ENCODE data around the gene NMRAL1. TPM values are rescaled to one million over a fixed set of nuclear protein-coding genes. Genes with fewer than 3 reads are reported as not detected.

NMRAL1 gene
- total RNA-seq, 2 experiments from 2014 or later: 50.5 to 55.0 TPM

DNA sequence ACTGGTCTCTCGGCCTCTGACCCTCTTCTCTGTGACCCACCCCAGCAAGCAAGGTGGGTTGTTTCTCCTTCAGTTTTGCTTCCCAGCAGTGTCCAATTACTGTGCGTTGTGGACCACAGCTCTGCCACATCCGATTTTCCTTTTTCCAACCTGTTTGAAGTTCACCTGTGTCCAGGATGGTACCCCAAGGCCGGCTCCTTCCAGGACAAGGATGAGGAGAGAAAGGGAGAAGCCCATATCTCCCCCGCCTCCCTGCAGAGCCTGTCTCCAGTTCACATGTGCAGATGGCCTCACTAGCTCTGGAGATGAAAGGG, 13.5 kb downstream of the NMRAL1 start:
- Mint-ChIP-seq H3K36me3 (peaks cover 23% of the 10 kb centered on the region), H3K27me3 (no peaks in the 10 kb centered on the region), H3K4me1 (ENCODE audit: low read depth) (peaks cover 12% of the 10 kb centered on the region), H3K27ac (no peak overlapping the region), H3K9me3 (no peaks in the 10 kb centered on the region), H3K4me3 (no peak overlapping the region)
- intact Hi-C loops (cut with micrococcal nuclease): no loop called here
- ChIA-PET POLR2A (interaction anchor here (0.5 to 1.4 kb wide), 4 partner anchors 11 to 345 kb away, joined by 3 to 5 read pairs (median 4); no protein-coding TSS in a partner anchor), CTCF (no interaction called here)
- DNase-seq: no peak

DNA sequence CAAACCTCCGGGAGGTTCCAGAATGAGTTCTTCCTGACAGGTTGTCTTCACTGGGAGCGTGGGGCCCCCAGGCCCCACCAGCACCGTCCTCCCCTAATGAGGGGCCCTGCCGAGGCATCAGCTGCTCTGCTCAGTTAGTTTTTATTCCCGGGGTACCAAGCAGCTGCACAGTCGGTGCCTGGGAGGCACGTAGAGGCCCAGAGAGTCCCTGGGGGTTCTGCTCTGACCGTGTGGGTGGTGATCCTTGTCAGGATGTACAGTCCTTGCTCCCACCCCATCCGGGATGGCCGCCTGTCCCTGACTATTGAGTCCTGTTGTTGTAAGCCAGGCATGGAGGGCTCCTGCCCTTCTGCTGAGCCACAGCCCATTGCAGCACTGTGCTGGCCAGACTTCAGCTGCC, 18.5 kb downstream of the NMRAL1 start:
- DNase-seq: no peak
- Mint-ChIP-seq H3K9me3 (no peaks in the 10 kb centered on the region), H3K27ac (no peak overlapping the region), H3K36me3 (peaks cover 30% of the 10 kb centered on the region), H3K4me3 (no peak overlapping the region), H3K4me1 (ENCODE audit: low read depth) (peaks cover 6% of the 10 kb centered on the region), H3K27me3 (no peaks in the 10 kb centered on the region)
- intact Hi-C loops (cut with micrococcal nuclease): no loop called here
- ChIA-PET CTCF (no interaction called here), POLR2A (interaction anchor here (1.0 kb wide), 1 partner anchor 10 kb away, joined by 3 read pairs; no protein-coding TSS in a partner anchor)

DNA sequence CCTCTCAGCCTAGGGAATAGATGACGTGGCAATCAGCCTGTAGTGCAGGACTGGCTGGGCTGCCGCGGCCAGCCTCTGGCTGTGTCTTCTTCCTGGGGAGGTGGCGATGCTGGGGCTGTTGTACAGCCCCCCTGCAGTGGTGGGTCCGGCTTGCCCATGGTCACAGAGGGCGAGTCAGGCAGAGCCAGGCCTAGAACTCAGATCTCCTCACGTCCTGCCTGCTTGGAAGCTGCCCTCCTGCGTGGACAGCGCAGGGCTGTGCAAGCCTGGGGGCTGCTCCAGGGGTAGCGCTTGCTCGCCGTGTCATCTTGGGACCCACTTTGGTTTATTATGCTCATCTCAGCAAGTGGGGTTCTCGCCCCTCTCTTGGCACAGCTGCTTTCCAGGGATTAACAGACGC, 19.3 kb downstream of the NMRAL1 start:
- peaks cover 6% of the 10 kb centered on the region for H3K4me1 Mint-ChIP-seq (ENCODE audit: low read depth)
- no peak overlapping the region for H3K4me3 Mint-ChIP-seq
- H3K36me3 Mint-ChIP-seq: peaks cover 30% of the 10 kb centered on the region
- no peak for DNase-seq
- no peaks in the 10 kb centered on the region for H3K27me3 Mint-ChIP-seq
- H3K9me3 Mint-ChIP-seq: no peaks in the 10 kb centered on the region
- intact Hi-C loops (cut with micrococcal nuclease): no loop called here
- ChIA-PET POLR2A (no interaction called here), CTCF (no interaction called here)
- no peak overlapping the region for H3K27ac Mint-ChIP-seq

DNA sequence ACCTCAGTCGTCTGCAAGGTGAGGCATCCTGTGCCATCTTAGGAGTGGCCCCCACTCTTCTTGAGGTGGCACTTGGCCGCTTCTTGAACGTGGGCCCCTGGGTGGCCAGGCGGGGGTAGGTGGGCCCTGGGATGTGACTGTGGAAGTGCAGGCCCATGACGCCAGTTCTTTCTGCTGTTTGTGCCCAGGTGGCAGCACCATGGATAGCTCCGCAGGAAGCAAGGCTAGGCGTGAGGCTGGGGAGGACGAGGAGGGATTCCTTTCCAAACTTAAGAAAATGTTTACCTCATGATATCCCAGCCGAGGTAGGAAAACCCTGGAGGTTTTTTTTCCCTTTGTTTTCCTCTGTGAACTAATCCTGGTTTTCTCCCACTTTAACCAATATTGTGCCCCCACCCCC, 19.8 kb downstream of the NMRAL1 start:
- Mint-ChIP-seq H3K27ac (no peak overlapping the region), H3K4me3 (no peak overlapping the region), H3K4me1 (ENCODE audit: low read depth) (peaks cover 6% of the 10 kb centered on the region), H3K9me3 (no peaks in the 10 kb centered on the region), H3K27me3 (no peaks in the 10 kb centered on the region), H3K36me3 (peaks cover 30% of the 10 kb centered on the region)
- ChIA-PET POLR2A (no interaction called here), CTCF (no interaction called here)
- DNase-seq: no peak
- intact Hi-C loops (cut with micrococcal nuclease): no loop called here

- H3K27me3 Mint-ChIP-seq: no peaks in the 10 kb centered on the region
- ChIA-PET CTCF (no interaction called here), POLR2A (interaction anchor here (0.6 kb wide), 1 partner anchor 17 kb away, joined by 5 read pairs; no protein-coding TSS in a partner anchor)
- H3K4me1 Mint-ChIP-seq (ENCODE audit: low read depth): no peaks in the 10 kb centered on the region
- no peaks in the 10 kb centered on the region for H3K9me3 Mint-ChIP-seq
- DNase-seq: no peak
- intact Hi-C loops (cut with micrococcal nuclease): no loop called here
- peaks cover 30% of the 10 kb centered on the region for H3K36me3 Mint-ChIP-seq
- no peak overlapping the region for H3K27ac Mint-ChIP-seq
- no peak overlapping the region for H3K4me3 Mint-ChIP-seq
Observed at GRCh38 chr16:4452674-4453073, 21.8 kb downstream of the NMRAL1 start.

DNA sequence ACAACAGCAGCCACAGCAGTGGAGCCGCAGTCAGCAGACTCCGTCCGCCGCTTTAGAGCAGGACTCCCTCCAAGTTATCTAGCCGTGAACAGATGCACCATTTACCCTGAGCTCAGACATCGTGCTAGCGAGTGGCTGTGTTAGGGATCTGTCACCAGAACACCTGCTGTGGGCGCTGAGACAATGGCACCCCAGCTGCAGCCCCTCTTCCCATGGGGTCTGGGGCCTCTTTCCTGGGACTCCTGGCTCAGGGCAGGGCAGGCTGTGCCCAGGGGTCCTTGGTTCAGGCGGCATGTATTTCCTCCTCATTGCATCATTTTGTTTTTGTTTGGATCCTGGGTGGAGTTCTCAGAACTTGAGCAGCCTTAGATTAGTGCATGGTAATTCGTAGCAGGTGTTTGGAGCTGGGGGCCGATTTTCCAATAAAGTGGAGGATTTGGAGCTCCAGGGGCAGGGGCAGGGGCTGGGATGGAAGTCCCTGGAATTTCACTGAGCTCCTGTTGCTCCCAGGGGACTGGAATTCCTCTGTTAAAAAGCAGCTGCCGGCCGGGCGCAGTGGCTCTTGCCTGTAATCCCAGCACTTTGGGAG, 23.4 kb downstream of the NMRAL1 start:
- DNase-seq: no peak
- Mint-ChIP-seq H3K27me3 (no peaks in the 10 kb centered on the region), H3K36me3 (peaks cover 36% of the 10 kb centered on the region), H3K4me3 (no peak overlapping the region), H3K4me1 (ENCODE audit: low read depth) (no peaks in the 10 kb centered on the region), H3K9me3 (no peaks in the 10 kb centered on the region), H3K27ac (no peak overlapping the region)
- intact Hi-C loops (cut with micrococcal nuclease): no loop called here
- ChIA-PET CTCF (interaction anchor here (1.2 kb wide), 1 partner anchor 9 kb away, joined by 4 read pairs; no protein-coding TSS in a partner anchor), POLR2A (no interaction called here)

- H3K9me3 Mint-ChIP-seq: no peaks in the 10 kb centered on the region
- peaks cover 36% of the 10 kb centered on the region for H3K36me3 Mint-ChIP-seq
- ChIA-PET CTCF (interaction anchor here (1.2 kb wide), 1 partner anchor 9 kb away, joined by 4 read pairs; no protein-coding TSS in a partner anchor), POLR2A (no interaction called here)
- H3K27ac Mint-ChIP-seq: no peak overlapping the region
- no peaks in the 10 kb centered on the region for H3K4me1 Mint-ChIP-seq (ENCODE audit: low read depth)
- H3K27me3 Mint-ChIP-seq: no peaks in the 10 kb centered on the region
- DNase-seq: no peak
- intact Hi-C loops (cut with micrococcal nuclease): no loop called here
- H3K4me3 Mint-ChIP-seq: no peak overlapping the region
Observed at GRCh38 chr16:4450430-4450829, 24.0 kb downstream of the NMRAL1 start.

DNA sequence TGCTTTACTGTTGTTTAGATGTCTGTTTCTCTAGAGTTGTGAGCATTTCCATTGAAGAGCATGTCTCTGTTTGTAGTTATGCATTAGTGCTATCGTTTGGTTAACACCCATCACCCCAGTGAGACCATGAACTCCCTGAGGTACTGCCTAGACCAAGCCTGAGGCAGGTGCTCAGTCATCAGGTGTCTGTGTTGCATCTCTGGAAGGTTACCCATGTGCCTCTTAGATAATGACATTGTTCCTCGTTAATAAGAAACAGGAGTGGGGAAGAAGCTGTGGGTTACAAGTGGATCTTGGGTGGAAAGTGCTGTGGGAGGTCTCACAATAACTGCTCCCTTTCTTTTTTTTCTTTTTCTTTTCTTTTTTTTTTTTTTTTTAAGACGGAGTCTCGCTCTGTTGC, 30.4 kb downstream of the NMRAL1 start:
- Mint-ChIP-seq H3K4me3 (no peak overlapping the region), H3K4me1 (ENCODE audit: low read depth) (no peaks in the 10 kb centered on the region), H3K27ac (no peak overlapping the region), H3K9me3 (no peaks in the 10 kb centered on the region), H3K27me3 (no peaks in the 10 kb centered on the region), H3K36me3 (peaks cover 62% of the 10 kb centered on the region)
- ChIA-PET POLR2A (no interaction called here), CTCF (no interaction called here)
- intact Hi-C loops (cut with micrococcal nuclease): no loop called here
- no peak for DNase-seq

GRCh38 chr16:4443271-4443670, 31.2 kb downstream of the NMRAL1 start:
- Mint-ChIP-seq H3K36me3 (peaks cover 56% of the 10 kb centered on the region), H3K4me1 (ENCODE audit: low read depth) (no peaks in the 10 kb centered on the region)
- POLR2A ChIA-PET: no interaction called here

GRCh38 chr16:4442371-4442770, 32.1 kb downstream of the NMRAL1 start:
- Mint-ChIP-seq H3K27me3 (no peaks in the 10 kb centered on the region), H3K9me3 (no peaks in the 10 kb centered on the region), H3K4me1 (ENCODE audit: low read depth) (no peaks in the 10 kb centered on the region), H3K27ac (no peak overlapping the region), H3K4me3 (no peak overlapping the region), H3K36me3 (peaks cover 53% of the 10 kb centered on the region)
- CTCF ChIA-PET: no interaction called here
- no peak for DNase-seq
- intact Hi-C loops (cut with micrococcal nuclease): no loop called here
- POLR2A ChIA-PET: no interaction called here

More at GRCh38 chr16:4443271-4443670, 31.2 kb downstream of the NMRAL1 start:
- no peaks in the 10 kb centered on the region for H3K27me3 Mint-ChIP-seq
- no peak overlapping the region for H3K4me3 Mint-ChIP-seq
- CTCF ChIA-PET: no interaction called here
- intact Hi-C loops (cut with micrococcal nuclease): no loop called here
- H3K27ac Mint-ChIP-seq: no peak overlapping the region
- no peak for DNase-seq
- no peaks in the 10 kb centered on the region for H3K9me3 Mint-ChIP-seq

- Mint-ChIP-seq H3K36me3 (peaks cover 50% of the 10 kb centered on the region), H3K4me1 (ENCODE audit: low read depth) (peaks cover 5% of the 10 kb centered on the region), H3K27ac (no peak overlapping the region), H3K27me3 (no peaks in the 10 kb centered on the region), H3K4me3 (no peak overlapping the region), H3K9me3 (no peaks in the 10 kb centered on the region)
- DNase-seq: no peak
- CTCF ChIA-PET: interaction anchor here (1.6 kb wide), 1 partner anchor 78 kb away, joined by 3 read pairs; no protein-coding TSS in a partner anchor
- intact Hi-C loops (cut with micrococcal nuclease): no loop called here
- POLR2A ChIA-PET: no interaction called here
Observed at GRCh38 chr16:4437366-4437765, 37.1 kb downstream of the NMRAL1 start.

DNA sequence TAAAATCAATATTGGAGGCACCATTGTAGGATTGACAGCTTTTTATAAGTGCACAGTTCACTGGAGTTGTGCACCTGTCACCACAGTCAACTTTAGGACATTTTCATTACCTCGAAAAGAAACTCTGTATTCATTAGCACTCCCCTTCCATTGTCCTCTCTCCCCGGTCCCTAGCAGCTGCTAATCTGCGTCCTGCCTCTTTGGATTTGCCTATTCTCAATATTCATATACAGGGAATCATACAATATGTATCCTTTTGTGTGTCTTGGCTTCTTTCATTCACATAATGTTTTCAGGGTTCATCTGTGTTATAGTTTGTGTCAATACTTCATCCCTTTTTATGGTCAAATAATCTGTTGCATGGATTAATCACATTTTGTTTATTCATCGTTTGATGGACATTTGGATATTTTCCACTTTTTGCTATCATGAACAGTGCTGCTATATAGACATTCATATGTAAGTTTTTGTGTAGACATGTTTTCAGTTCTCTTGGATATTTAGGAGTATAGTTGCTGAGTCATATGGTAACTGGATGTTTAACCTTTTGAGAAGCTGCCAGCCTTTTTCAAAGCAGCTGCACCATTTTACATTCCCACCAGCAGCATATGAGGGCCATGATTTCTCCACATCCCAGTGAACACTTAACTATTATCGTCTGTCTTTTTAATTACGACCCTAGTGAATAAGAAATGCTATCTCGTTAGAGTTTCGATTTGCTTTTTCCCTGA, 38.9 kb downstream of the NMRAL1 start:
- POLR2A ChIA-PET: no interaction called here
- H3K36me3 Mint-ChIP-seq: peaks cover 40% of the 10 kb centered on the region
- peaks cover 6% of the 10 kb centered on the region for H3K4me1 Mint-ChIP-seq (ENCODE audit: low read depth)
- DNase-seq: no peak
- no peaks in the 10 kb centered on the region for H3K9me3 Mint-ChIP-seq
- no peaks in the 10 kb centered on the region for H3K27me3 Mint-ChIP-seq
- intact Hi-C loops (cut with micrococcal nuclease): no loop called here
- no peak overlapping the region for H3K4me3 Mint-ChIP-seq
- CTCF ChIA-PET: no interaction called here
- no peak overlapping the region for H3K27ac Mint-ChIP-seq
